AG08395 (cell line): ENCODE data around the gene STRA6.

Source experiments
- DNase-seq: peaks from one replicate; pipeline ENCODE4 v3.0.0; 2012; ENCODE audit warnings: mixed read lengths, low spot score

The STRA6 gene

DNA sequence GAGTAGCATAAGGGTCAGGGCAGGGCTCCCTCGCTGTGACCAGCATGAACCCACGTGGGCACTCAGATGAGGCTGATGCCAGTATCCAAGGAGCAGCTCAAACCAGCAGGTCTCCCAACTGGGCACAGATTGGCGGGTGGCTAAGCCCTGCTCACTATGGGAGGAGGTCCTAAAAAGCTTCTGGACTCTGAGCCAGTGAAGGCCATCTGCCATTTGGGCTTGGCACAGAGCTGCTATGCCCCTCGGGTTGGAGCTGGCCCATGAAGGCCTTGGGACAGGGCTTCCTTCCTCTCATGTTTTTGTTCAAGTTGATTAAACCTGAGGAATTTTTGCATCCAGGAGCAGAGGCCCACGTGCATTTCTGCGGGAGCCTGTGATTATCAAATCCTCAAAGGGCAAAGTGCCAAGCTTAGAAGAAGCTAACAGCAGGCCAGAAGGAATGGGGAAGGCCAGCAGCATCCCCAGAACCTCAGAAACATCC, 4.3 kb upstream of the STRA6 start:
- no peak for DNase-seq

DNA sequence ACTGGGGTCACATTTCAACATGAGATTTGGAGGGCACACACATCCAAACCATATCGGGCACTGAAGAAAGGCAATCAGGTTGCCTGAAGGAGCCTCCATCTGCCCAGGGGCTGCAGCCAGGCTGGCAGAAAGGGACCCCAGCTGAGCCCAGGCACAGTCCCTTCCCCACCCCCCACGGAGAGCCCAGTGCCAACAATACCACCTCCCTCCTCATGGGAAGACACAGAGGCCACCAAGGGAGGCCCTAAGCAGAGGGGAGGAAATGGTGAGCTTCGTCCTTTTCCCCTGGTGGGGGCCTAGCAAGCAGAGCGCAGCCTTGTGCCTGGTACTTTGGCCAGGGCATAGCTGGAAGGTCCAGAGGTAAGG, 3.0 kb upstream of the STRA6 start:
- no peak for DNase-seq

DNA sequence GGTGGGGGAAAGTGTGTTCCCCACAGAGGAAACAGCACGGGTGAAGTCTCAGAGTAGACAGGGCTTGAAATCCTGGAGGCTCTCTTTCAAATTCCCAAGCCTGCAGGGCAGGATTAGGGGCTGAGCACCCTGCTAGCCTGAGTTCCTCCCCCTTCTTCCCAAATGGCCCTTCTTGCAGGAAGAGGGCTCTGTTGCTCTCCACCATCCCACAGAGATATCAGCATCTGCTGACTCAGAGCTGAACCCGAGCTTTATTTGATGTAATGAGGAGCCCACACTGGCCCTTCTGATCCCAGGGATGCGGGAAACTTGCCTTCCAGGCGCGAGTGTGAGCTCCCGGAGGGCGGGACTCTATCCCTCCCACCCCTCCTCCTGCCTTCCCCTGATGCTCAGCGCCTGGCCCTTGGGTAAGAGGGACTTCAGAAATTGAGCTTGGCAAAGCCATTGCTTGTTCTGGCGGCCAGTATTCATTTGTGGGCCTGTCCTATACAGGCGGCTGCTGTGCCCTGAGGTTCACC, 1.4 kb upstream of the STRA6 start:
- peak; percentile 34 for DNase-seq

DNA sequence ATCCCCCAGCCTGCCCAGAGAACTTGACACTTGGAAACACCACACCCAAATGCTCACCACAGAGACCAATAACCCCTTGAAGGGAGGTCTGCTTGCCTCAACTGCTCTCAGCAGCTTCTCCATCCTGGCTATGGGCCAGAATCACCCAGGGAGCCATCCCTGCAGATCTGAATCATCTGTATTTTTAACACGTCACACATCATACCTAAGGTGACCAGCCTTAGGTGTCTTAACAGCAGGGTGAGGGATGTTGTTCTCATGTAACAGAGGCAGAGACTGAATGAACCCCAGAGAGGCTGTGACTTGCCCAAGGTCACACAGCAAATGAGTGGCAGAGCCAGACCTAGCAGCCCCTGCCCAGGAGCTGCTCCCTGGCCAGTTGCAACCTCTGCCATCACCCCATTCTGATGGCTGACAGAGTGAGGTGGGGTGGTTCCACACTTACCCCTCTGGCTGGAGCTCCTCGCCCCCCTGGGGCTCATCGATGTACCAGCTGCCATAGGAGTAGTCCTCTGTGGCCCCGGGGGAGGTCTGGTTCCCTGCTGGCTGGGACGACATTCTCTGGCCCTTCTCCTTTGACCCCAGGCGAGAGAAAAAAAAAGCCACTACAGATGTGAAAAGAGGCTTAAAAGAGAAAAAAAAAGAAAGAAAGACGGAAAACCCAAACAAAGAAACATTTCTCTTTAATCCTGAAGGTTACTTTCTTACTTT, 722 bp downstream of the STRA6 start:
- DNase-seq, result no peak

DNA sequence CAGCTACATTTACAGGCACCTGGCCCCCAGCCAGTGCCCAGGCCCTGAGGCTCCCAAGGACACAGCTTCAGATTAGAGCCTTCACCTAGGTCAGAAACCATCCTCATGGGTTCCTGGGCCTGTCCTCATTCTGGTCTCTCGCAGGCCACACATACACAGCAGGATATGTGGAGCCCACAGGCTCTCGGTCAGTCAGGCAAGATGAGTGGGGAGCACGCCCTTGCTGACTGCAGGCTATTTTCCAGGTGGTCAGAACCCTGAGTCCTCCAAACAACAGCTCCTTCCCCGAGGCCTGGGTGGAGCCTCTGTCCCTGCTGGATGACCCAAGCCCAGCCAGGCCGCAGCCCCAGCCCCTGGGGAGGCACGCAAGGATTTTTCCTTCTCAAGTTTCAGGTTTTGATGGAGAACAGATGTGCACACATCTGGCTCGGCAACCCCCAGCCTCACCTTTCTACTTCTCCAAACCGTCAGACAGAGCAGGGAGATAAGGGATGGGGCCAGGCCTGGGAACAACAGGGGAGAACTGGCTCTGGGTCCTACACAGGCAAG, 1.6 kb downstream of the STRA6 start:
- peak; percentile 50 for DNase-seq

DNA sequence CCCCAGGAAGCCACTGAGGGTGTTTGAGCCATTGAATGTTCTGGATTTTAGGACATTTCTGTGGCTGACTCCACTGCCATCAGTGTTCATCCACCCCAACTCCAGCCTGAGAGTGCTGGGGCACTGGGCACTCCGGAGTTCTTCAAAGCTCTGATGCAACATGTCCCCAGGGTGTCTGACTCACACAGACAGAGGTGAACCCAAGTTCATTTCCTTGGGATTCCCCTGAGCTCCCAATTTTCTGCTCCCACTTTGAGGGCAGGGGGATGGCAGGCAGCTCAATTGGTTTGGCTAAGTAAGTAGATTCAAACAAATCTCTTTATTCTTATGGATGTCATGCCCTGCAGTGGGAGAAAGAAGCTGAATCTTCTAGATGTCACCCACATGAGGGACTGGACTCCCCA, 2.2 kb downstream of the STRA6 start:
- DNase-seq, result peak; percentile 75

DNA sequence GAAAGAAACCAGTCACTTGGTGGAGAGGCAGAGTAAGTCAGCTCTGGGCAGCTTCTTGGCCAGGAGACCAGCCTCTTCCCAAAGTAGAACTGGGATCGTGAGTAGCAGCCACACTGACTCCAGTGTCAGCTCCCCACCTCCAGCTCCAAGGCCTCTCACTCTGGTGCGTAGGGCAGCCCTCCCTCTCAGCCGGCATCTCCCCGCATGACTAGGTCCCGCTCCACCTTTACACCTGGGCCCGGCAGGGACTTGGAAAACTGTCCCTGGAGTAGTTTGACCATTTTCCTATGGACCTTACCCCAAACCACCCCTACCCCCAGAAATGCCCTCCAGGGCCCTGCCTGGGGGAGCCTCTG, 3.3 kb downstream of the STRA6 start:
- no peak for DNase-seq

DNA sequence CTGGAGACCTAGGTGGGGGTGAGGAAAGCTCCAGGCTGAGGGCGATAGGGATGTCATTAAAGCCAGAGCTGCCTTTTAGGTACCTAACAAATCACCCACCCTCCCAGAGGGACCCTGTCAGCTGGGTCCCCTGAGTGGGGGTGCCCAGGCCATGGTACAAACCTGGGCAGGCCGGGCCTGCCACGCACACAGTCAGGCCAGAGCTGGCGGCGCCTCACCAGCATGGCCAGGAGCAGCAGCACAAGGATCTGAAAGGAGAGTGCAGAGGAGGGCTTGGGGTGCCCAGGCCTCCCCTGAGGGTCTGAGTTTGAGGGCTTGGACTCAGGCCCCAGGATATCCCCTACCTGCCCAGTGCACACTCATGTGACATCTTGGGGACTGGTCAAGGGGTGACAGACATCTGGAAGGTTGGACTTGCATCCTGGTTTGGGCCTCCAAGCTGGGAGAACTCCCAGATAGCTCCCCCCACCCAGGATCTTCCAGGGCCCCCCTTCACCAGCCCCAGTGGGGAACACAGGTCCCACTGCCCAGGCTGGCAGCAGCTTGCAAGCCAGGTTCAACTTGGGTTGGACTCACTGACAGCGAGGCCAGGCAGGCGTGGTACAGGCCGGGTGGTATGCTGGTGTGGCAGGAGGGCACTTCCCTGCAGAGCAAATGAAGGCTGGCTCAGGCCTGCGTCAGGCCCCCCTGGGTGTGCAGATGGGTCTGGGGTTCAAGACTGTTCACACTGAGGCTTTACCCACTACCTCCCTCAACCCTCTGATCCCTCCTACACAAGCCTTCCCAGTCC, 5.2 kb downstream of the STRA6 start:
- DNase-seq, result no peak

DNA sequence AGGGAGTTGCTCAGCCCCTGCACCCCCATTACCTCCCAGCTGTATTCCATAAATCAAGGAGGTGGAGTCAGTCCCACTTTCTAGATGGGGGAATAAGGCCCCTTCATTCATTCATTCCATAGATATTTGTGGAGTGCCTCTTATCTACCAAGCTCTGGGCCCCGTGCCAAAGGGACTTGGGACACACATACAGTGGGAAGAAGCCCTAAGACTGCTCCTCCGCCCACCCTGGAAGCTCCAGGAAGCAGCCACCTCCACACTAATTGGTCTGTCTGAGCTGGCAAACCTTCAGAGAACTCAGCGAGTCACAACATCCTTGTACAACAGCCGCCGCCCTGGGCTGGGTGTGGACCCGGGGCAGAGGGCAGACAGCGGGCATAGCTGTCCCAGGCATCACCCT, 6.4 kb downstream of the STRA6 start:
- peak; percentile 89 for DNase-seq

DNA sequence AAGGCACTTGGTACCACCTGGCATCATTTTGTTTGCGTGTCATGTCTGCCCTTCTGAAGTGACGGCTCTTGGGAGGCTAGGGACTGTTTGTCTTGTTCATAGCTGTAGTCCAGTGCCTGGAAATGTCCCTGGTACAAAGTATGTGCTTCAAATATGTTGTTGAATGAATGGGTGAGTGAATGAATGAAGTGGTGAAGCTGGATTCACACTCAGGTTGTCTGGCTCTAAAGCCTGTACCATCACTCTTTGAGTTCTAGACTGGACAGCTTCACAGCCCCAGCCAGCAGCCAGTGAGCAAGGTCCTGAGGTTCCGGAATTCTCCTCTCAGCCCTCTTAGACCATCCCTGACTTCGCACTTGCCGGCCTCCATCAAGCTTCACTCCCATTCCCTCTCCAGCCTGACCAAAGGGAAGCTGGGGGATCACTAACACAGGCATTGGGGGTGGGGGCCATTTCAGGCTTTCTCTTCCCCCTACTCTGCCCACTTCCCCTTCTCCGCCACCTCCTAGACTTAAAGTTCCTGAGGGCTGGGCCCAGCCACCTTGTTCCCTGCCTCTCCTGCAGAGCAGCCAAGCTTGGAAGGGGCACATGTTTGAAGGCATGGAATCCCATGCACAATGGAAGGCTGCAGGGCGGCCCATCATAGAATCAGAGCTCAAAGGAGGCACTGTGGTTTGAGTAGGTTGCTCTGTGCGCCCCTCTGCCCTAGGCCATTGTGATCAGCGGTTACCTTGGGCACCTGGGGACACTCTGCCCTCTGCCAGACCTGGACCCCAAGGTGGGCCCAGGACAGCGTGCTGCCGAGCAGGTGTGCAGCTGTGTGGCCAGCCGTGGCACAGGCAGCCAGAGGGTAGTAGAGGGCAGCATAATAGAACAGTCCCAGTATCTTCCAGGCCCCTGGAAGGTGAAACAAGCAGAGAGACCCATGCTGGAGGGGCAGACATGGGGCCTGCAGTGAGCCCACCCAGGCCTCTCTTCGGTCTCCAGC, 7.7 kb downstream of the STRA6 start:
- DNase-seq, result no peak

DNA sequence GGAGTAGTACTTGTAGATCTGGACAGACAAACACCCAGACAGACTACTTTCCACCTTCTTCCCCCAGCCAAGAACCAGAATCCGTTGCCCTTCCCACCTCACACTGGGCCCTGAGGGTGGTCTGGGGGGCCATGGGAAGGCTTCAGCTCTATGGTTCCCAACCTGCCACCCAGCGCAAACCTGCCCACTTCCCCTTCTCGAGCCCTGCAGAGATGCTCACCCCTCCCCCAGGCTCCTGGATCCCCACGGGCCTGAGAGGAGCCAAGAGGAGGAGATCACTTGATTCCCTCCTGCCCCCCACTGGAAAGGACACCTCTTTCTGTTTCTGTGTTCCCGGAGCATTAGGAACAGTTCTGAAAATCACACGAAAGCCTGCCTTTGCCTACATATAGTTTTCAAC, 8.7 kb downstream of the STRA6 start:
- no peak for DNase-seq

DNA sequence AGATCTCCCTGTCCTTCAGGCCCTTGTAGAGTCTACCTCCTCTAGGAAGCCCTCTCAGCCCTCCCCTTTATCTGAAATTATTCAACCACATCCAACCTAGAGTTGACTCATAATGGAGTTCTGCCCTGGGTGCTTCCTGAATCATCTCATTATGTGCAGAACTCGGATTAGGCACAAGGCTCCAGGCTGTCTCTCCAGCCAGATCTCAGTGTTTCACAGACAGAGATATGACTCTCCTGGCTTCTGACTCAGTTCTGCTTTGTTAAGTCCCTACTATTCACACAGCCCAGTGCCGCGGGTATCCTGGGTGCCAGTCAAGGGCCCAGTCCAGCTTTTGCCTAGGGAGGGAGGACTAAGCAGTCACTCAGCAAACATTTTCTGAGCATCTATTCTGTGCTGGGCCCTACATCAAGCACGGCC, 9.3 kb downstream of the STRA6 start:
- peak; percentile 84 for DNase-seq

DNA sequence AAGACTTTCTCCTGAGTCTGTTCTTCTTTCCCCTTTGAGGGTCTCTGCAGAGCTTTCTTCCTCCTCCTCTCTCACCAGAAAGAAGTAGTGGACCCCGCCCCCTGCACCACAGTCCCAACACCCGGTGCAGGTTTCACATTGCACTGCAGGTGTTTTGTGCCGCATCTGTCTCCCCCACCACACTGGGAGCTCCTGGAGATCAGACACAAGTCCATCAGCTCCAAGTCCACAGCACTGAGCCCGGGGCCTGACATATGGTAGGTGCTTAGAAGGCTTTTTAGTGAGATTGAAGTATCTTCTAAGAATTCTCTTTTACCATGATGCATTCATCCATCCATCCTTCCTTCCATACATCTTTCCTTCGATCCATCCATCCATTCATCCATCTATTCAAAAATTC, 9.8 kb downstream of the STRA6 start:
- DNase-seq, result no peak

DNA sequence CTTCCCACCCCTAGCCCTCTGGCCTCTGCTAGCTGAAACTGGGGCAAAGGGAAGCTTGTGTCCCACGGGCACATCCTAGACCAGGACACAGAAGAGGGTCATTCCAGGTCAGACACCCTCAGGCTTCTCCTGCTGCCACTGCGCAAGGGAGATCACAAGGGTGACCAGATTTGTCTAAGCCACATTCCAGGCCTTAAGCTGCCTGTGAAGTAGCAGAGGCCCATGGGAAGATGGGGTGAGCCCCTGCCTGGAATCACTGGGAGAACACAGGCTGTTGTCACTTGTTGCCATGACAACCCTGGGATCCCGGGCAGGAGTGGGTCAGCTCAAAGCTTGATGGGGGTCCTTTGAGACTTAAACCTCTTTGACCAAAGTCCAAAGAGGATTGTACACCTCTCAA, 10.8 kb downstream of the STRA6 start:
- no peak for DNase-seq

DNA sequence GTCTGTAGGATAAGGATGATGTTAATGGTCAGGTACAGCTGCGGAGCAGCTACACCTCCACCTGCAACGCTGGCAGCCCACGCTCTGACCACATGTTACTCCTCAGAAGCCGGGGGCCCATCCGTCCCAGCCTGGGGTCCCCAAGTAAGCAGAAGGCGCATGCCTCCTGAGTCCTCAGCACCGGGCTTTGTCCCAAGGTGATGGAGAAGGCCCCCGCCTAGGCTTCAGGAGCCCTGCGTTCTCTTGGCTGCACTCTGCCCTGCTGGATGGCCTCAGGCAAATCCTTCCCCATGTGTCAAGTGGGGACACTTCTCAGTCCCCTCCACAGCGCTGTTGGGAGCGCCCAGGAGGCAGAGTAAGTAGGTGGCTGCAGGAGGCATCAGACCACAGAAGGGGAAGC, 14.4 kb downstream of the STRA6 start:
- DNase-seq, result no peak

DNA sequence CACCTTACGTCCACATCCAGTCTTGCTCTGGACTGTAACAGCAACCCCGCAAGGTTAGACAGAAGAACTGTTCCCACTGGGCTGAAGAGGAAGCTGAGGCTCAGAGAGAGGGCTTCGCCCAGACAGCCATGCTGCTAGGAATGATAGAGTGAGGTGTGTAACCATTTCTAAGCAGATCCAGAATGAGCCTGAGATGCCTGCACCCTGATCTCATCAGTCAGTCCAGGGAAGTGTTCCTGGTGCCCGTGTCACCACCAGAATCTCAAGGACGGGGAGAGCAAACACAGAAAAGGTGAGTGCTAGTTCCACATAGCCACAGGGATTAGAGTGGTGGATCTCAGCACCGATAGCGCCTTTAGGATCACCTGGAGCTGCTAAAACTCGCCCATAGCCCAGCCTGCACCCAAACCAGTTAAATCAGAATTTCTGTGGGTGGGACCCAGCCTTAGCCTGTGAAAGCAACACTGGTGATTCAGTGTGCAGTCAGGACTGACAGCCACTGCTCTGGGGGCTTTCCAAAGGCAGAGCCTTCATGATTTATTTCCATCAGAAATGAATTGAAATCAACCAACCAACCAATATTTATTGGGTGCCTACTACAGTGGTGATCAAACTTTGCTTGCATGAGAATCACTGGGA, 16.8 kb downstream of the STRA6 start:
- DNase-seq, result no peak

DNA sequence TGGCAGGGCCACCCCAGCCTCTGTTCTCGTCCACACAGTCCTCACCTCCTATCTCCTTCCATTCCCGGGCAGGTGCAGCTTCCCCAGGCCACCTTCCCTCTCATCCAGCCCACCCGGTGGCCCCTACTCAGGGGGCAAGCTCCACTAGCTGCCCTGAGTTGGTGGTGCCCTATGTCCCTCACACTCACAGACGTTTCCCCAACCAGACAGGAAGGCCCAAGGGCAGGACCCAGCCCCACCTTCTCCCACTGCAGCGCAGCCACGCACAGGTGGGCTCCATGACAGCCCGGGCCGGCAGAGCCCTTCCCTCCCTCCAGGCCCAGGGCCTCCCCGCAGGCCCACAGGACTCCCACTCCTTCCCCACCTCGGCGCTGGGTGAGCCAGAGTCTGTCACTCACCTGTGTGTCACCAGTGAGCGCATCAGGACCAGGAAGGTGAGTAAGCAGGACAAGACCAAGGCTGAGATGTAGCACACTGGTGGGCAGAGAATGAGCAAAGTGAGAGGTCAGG, 17.9 kb downstream of the STRA6 start:
- DNase-seq, result no peak

DNA sequence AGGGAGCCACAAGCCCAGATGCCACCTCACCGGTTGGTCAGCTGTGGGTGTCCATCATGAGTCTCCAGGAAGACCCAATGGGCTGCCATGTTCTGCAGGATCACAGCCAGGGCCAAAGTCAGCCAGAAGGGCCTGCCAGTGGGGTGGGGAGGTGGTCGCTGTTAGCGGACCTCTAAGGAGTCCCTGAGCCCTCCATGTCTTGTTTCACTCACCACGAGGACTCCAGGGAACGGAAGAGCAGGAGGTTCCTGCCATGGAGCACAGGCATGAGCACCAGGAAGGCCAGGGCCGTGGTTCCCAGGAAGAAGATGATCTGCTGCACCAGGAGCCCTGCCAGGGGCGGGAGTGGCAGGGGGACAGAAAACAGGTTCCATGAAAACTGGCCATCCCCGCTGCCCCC, 20.5 kb downstream of the STRA6 start:
- DNase-seq, result no peak

DNA sequence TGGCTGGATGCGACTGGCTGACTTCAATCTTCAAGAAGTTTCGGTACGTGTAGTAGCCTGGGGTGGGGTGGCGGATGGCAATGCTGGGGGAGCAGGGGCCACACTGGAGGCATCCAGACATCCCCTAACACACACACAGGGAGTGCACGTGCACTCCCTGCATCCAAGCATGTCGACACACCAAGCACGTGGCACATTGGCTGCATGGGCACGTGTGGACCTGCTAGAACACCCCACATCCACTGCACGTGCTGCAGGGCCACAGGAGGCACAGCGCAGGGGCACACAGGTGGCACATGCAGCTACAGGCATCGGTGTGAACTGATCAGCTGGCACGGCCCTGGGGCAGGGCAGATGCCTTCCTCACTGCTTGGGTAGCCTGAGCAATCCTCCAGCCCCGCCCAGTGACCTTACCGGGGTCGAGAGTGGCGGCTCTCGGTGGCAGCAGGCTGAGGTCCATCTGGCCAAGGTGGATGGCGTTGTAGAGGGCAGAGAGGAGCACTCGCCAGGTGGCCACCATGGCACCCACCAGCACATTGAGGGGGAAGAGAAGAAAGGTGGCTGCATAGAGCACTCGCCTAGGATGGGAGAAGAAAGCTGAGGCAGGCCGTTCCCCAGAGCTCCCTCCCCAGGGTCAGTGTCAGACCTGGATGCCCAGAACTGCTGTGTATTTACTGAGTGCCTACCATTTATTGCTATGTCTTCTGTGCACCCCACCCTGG, 21.5 kb downstream of the STRA6 start:
- no peak for DNase-seq
